IMR-90 (cell line): ENCODE results near the gene FABP6.

ENCODE experiments used
- CTCF ChIP-seq: conservative IDR thresholded peaks from 2 replicates; pipeline ENCODE4 v1.5.1; 2012; ENCODE audit warnings: mild to moderate bottlenecking, low read depth, low read length, improper control_type of control experiment
- MAFK ChIP-seq: IDR thresholded peaks from 2 replicates; pipeline ENCODE4 v1.6.1; 2012; ENCODE audit warnings: low read depth, low read length, improper control_type of control experiment
- MXI1 ChIP-seq: IDR thresholded peaks from 2 replicates; pipeline ENCODE4 v1.6.1; 2012; ENCODE audit warnings: low read depth, mild to moderate bottlenecking, low read length, moderate library complexity, borderline replicate concordance
- POLR2A ChIP-seq: IDR thresholded peaks from 2 replicates; pipeline ENCODE4 v1.6.1; 2012; ENCODE audit warnings: mild to moderate bottlenecking, low read depth, low read length
- RAD21 ChIP-seq: IDR thresholded peaks from 2 replicates; pipeline ENCODE4 v1.6.1; 2012; ENCODE audit warnings: low read length, improper control_type of control experiment
- RCOR1 ChIP-seq: IDR thresholded peaks from 2 replicates; pipeline ENCODE4 v1.6.1; 2012; ENCODE audit warnings: mild to moderate bottlenecking, low read length, improper control_type of control experiment; ENCODE audit not compliant: insufficient replicate concordance
- RFX5 ChIP-seq: IDR thresholded peaks from 2 replicates; pipeline ENCODE4 v1.8.0; 2012; ENCODE audit warnings: low read depth, mild to moderate bottlenecking, low read length, moderate library complexity
- SMC3 ChIP-seq: fragments of 150-350 bp; IDR thresholded peaks from 2 replicates; pipeline ENCODE4 v1.6.1; 2016; ENCODE audit warnings: low read depth, mild to moderate bottlenecking, antibody characterized with exemption, low read length, moderate library complexity
- USF2 ChIP-seq: fragments of 150-350 bp; IDR thresholded peaks from 2 replicates; pipeline ENCODE4 v1.6.1; 2017; ENCODE audit warnings: mild to moderate bottlenecking, antibody characterized with exemption, low read length, low read depth

GRCh38 chr5:160271836-160272235 is 42.5 kb downstream of the FABP6 start:
- TF ChIP-seq MXI1 (no peak), CTCF (no peak), POLR2A (no peak), SMC3 (no peak), RFX5 (no peak), USF2 (no peak), RCOR1 (no peak), MAFK (no peak), RAD21 (no peak)
